Measurements from ENCODE around the gene DGKH.

DNA sequence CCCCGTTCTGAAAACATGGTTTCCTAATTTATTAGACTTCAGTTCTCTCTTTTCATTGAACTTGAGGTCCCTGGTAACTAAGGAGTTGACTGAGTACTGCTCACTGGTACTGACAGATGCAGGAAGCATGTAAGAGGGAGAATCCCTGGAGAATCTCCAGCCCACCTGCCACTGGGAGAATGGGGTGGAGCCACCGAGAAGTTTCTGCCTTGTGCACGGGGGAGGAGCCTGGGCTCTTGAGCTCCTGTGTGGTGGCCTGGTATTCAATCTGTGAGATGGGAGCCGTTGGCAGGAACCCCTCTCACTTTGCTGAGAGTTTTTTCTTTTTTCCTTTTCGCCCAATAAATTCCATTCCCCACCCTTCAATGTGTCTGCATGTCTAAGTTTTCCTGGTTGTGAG is 210.3 kb downstream of the DGKH start:
- TF ChIP-seq, protein P1, sequence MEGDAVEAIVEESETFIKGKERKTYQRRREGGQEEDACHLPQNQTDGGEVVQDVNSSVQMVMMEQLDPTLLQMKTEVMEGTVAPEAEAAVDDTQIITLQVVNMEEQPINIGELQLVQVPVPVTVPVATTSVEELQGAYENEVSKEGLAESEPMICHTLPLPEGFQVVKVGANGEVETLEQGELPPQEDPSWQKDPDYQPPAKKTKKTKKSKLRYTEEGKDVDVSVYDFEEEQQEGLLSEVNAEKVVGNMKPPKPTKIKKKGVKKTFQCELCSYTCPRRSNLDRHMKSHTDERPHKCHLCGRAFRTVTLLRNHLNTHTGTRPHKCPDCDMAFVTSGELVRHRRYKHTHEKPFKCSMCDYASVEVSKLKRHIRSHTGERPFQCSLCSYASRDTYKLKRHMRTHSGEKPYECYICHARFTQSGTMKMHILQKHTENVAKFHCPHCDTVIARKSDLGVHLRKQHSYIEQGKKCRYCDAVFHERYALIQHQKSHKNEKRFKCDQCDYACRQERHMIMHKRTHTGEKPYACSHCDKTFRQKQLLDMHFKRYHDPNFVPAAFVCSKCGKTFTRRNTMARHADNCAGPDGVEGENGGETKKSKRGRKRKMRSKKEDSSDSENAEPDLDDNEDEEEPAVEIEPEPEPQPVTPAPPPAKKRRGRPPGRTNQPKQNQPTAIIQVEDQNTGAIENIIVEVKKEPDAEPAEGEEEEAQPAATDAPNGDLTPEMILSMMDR (IDR thresholded peaks at IDR 0.05), result no peak
- no peak for TF ChIP-seq POLR2A (IDR thresholded peaks at IDR 0.05)
